ENCODE data around the gene D2HGDH.
"Not testable (repeated sequence)": the region's sequence is repeated elsewhere in the genome, so short reads cannot be mapped to it uniquely, and the experiment has no call there.

The D2HGDH gene

GRCh38 chr2:241777170-241777685, 42.8 kb downstream of the D2HGDH start:
- no peak overlapping the region for H4K8ac ChIP-seq (ENCODE audit: low read length)
- 93% methylated on average over 22 of the region's 22 CpGs for WGBS

GRCh38 chr2:241777686-241778627, 43.5 kb downstream of the D2HGDH start:
- Histone ChIP-seq H3K4me2 (ENCODE audit: low read length, poor library complexity, severe bottlenecking) (no peak overlapping the region), H3K27me3 (ENCODE audit: control insufficient read depth in 1 of 2, insufficient read depth in 1 of 2, low read length in 2 of 2) (peaks cover 0 to 45% of the 10 kb centered on the region in 2 experiments), H3K4me3 (ENCODE audit: insufficient read depth in 1 of 2, low read depth in 1 of 2, low read length in 2 of 2) (no peak overlapping the region), H2AFZ (ENCODE audit: low read depth, low read length) (no peak overlapping the region), H3K23ac (ENCODE audit: low read length in 2 of 2) (no peak overlapping the region), H3K36me3 (ENCODE audit: control insufficient read depth in 1 of 2, insufficient read depth in 2 of 2, low read depth in 1 of 2, low read length in 2 of 2) (no peaks in the 10 kb centered on the region), H2BK15ac (ENCODE audit: low read depth, poor library complexity, severe bottlenecking) (no peak overlapping the region), H3K4ac (ENCODE audit: low read depth in 1 of 2, low read length in 2 of 2) (no peak overlapping the region), H3K9me3 (ENCODE audit: control insufficient read depth, low read length) (peaks cover 9% of the 10 kb centered on the region), H3K4me1 (ENCODE audit: control insufficient read depth, insufficient read depth, low read depth, low read length) (peaks cover 32% of the 10 kb centered on the region), H2BK120ac (ENCODE audit: low read depth, low read length) (no peak overlapping the region), H4K91ac (ENCODE audit: low read length) (no peak overlapping the region), H3K14ac (ENCODE audit: low read length in 2 of 2) (no peak overlapping the region), H3K9ac (ENCODE audit: low read length) (no peak overlapping the region), H3K18ac (ENCODE audit: low read depth in 1 of 2, low read length in 2 of 2) (no peak overlapping the region), H2BK12ac (ENCODE audit: low read length in 2 of 2) (no peak overlapping the region), H2BK5ac (ENCODE audit: low read depth, low read length, poor library complexity, severe bottlenecking) (no peak overlapping the region), H4K8ac (ENCODE audit: low read length) (no peak overlapping the region), H3K79me1 (replicated peaks; ENCODE audit: low read length, poor library complexity, severe bottlenecking) (no peaks in the 10 kb centered on the region), H2AK5ac (ENCODE audit: low read length, severe bottlenecking) (no peak overlapping the region), H3K27ac (ENCODE audit: low read length, poor library complexity, severe bottlenecking) (no peak overlapping the region)
- 90% methylated on average over 21 of the region's 21 CpGs for WGBS
- no peak for DNase-seq

More at GRCh38 chr2:241777170-241777685, 42.8 kb downstream of the D2HGDH start:
- no peak overlapping the region for H2BK5ac ChIP-seq (ENCODE audit: low read depth, low read length, poor library complexity, severe bottlenecking)
- H3K4me1 ChIP-seq (ENCODE audit: control insufficient read depth, insufficient read depth, low read depth, low read length), result peaks cover 33% of the 10 kb centered on the region
- H2BK12ac ChIP-seq (ENCODE audit: low read length in 2 of 2), result no peak overlapping the region
- no peak overlapping the region for H3K9ac ChIP-seq (ENCODE audit: low read length)
- no peak overlapping the region for H2BK120ac ChIP-seq (ENCODE audit: low read depth, low read length)
- no peak overlapping the region for H4K91ac ChIP-seq (ENCODE audit: low read length)
- H3K79me1 ChIP-seq (replicated peaks; ENCODE audit: low read length, poor library complexity, severe bottlenecking), result no peaks in the 10 kb centered on the region
- no peak overlapping the region for H3K4ac ChIP-seq (ENCODE audit: low read depth in 1 of 2, low read length in 2 of 2)
- H2AK5ac ChIP-seq (ENCODE audit: low read length, severe bottlenecking), result no peak overlapping the region
- no peak overlapping the region for H3K18ac ChIP-seq (ENCODE audit: low read depth in 1 of 2, low read length in 2 of 2)
- no peak overlapping the region for H3K4me2 ChIP-seq (ENCODE audit: low read length, poor library complexity, severe bottlenecking)
- no peak overlapping the region for H2BK15ac ChIP-seq (ENCODE audit: low read depth, poor library complexity, severe bottlenecking)
- H3K14ac ChIP-seq (ENCODE audit: low read length in 2 of 2), result no peak overlapping the region
- no peak overlapping the region for H3K4me3 ChIP-seq (ENCODE audit: insufficient read depth in 1 of 2, low read depth in 1 of 2, low read length in 2 of 2)
- no peak overlapping the region for H3K27ac ChIP-seq (ENCODE audit: low read length, poor library complexity, severe bottlenecking)
- DNase-seq, result no peak
- peaks cover 9% of the 10 kb centered on the region for H3K9me3 ChIP-seq (ENCODE audit: control insufficient read depth, low read length)
- peaks cover 0 to 49% of the 10 kb centered on the region in 2 experiments for H3K27me3 ChIP-seq (ENCODE audit: control insufficient read depth in 1 of 2, insufficient read depth in 1 of 2, low read length in 2 of 2)
- H3K36me3 ChIP-seq (ENCODE audit: control insufficient read depth in 1 of 2, insufficient read depth in 2 of 2, low read depth in 1 of 2, low read length in 2 of 2), result peaks cover 0 to 4% of the 10 kb centered on the region in 2 experiments
- H3K23ac ChIP-seq (ENCODE audit: low read length in 2 of 2), result no peak overlapping the region
- H2AFZ ChIP-seq (ENCODE audit: low read depth, low read length), result no peak overlapping the region

- H3K27me3 ChIP-seq (ENCODE audit: control insufficient read depth in 1 of 2, insufficient read depth in 1 of 2, low read length in 2 of 2), result peaks cover 0 to 23% of the 10 kb centered on the region in 2 experiments
- WGBS, result 73% methylated on average over 3 of the region's 5 CpGs
- H3K14ac ChIP-seq (ENCODE audit: low read length in 2 of 2), result no peak overlapping the region
- H3K23ac ChIP-seq (ENCODE audit: low read length in 2 of 2), result no peak overlapping the region
- H3K9ac ChIP-seq (ENCODE audit: low read length), result no peak overlapping the region
- H3K18ac ChIP-seq (ENCODE audit: low read depth in 1 of 2, low read length in 2 of 2), result no peak overlapping the region
- no peak overlapping the region for H3K4me2 ChIP-seq (ENCODE audit: low read length, poor library complexity, severe bottlenecking)
- H2BK12ac ChIP-seq (ENCODE audit: low read length in 2 of 2), result no peak overlapping the region
- H4K8ac ChIP-seq (ENCODE audit: low read length), result no peak overlapping the region
- no peak overlapping the region for H3K27ac ChIP-seq (ENCODE audit: low read length, poor library complexity, severe bottlenecking)
- no peaks in the 10 kb centered on the region for H3K36me3 ChIP-seq (ENCODE audit: control insufficient read depth in 1 of 2, insufficient read depth in 2 of 2, low read depth in 1 of 2, low read length in 2 of 2)
- no peak overlapping the region for H2BK15ac ChIP-seq (ENCODE audit: low read depth, poor library complexity, severe bottlenecking)
- H2AFZ ChIP-seq (ENCODE audit: low read depth, low read length), result no peak overlapping the region
- H2BK120ac ChIP-seq (ENCODE audit: low read depth, low read length), result no peak overlapping the region
- H3K4ac ChIP-seq (ENCODE audit: low read depth in 1 of 2, low read length in 2 of 2), result no peak overlapping the region
- peaks cover 9% of the 10 kb centered on the region for H3K9me3 ChIP-seq (ENCODE audit: control insufficient read depth, low read length)
- H3K79me1 ChIP-seq (replicated peaks; ENCODE audit: low read length, poor library complexity, severe bottlenecking), result no peaks in the 10 kb centered on the region
- DNase-seq, result peak; percentile 6
- no peak overlapping the region for H3K4me3 ChIP-seq (ENCODE audit: insufficient read depth in 1 of 2, low read depth in 1 of 2, low read length in 2 of 2)
- no peak overlapping the region for H2BK5ac ChIP-seq (ENCODE audit: low read depth, low read length, poor library complexity, severe bottlenecking)
- H3K4me1 ChIP-seq (ENCODE audit: control insufficient read depth, insufficient read depth, low read depth, low read length), result peaks cover 9% of the 10 kb centered on the region
- no peak overlapping the region for H2AK5ac ChIP-seq (ENCODE audit: low read length, severe bottlenecking)
- H4K91ac ChIP-seq (ENCODE audit: low read length), result no peak overlapping the region
Measured at GRCh38 chr2:241780939-241781569, 46.6 kb downstream of the D2HGDH start.

- not testable (repeated sequence) for H3K14ac ChIP-seq (ENCODE audit: low read length in 2 of 2); H2BK120ac ChIP-seq (ENCODE audit: low read depth, low read length); H2AFZ ChIP-seq (ENCODE audit: low read depth, low read length); H3K23ac ChIP-seq (ENCODE audit: low read length in 2 of 2); H3K79me1 ChIP-seq (replicated peaks; ENCODE audit: low read length, poor library complexity, severe bottlenecking); H3K18ac ChIP-seq (ENCODE audit: low read depth in 1 of 2, low read length in 2 of 2); H2BK15ac ChIP-seq (ENCODE audit: low read depth, poor library complexity, severe bottlenecking); H3K27ac ChIP-seq (ENCODE audit: low read length, poor library complexity, severe bottlenecking); H4K91ac ChIP-seq (ENCODE audit: low read length); H3K9ac ChIP-seq (ENCODE audit: low read length); H3K4ac ChIP-seq (ENCODE audit: low read depth in 1 of 2, low read length in 2 of 2); H3K36me3 ChIP-seq (ENCODE audit: control insufficient read depth in 1 of 2, insufficient read depth in 2 of 2, low read depth in 1 of 2, low read length in 2 of 2); H3K9me3 ChIP-seq (ENCODE audit: control insufficient read depth, low read length); H2BK5ac ChIP-seq (ENCODE audit: low read depth, low read length, poor library complexity, severe bottlenecking); H2BK12ac ChIP-seq (ENCODE audit: low read length in 2 of 2); H3K4me1 ChIP-seq (ENCODE audit: control insufficient read depth, insufficient read depth, low read depth, low read length); H3K4me2 ChIP-seq (ENCODE audit: low read length, poor library complexity, severe bottlenecking); DNase-seq; H3K4me3 ChIP-seq (ENCODE audit: insufficient read depth in 1 of 2, low read depth in 1 of 2, low read length in 2 of 2); H2AK5ac ChIP-seq (ENCODE audit: low read length, severe bottlenecking); H4K8ac ChIP-seq (ENCODE audit: low read length)
- 67% methylated on average over 1 of the region's 3 CpGs for WGBS
- peaks cover 0 to 17% of the 10 kb centered on the region in 2 experiments for H3K27me3 ChIP-seq (ENCODE audit: control insufficient read depth in 1 of 2, insufficient read depth in 1 of 2, low read length in 2 of 2)
Measured at GRCh38 chr2:241782053-241782452, 47.6 kb downstream of the D2HGDH start.
